Measurements from ENCODE around the gene FAT3. TPM values are rescaled to one million over a fixed set of nuclear protein-coding genes. Genes with fewer than 3 reads are reported as not detected.

The FAT3 gene
- total RNA-seq, 1 experiment from 2014 or later, result 0.02 TPM

GRCh38 chr11:92227959-92228935, 3.6 kb downstream of the FAT3 start:
- Histone ChIP-seq H3K4me1 (ENCODE audit: control insufficient read depth in 1 of 2, insufficient read depth in 2 of 2, low read length in 2 of 2) (no peaks in the 10 kb centered on the region), H2AFZ (ENCODE audit: low read depth, low read length, poor library complexity, severe bottlenecking) (no peak overlapping the region), H3K4me3 (replicated peaks in 1 of 2; ENCODE audit: low read depth in 1 of 2, low read length in 2 of 2) (no peak overlapping the region), H3K9ac (ENCODE audit: low read length) (no peak overlapping the region), H3K27me3 (ENCODE audit: insufficient read depth, low read length) (no peaks in the 10 kb centered on the region), H4K20me1 (ENCODE audit: insufficient read depth) (no peaks in the 10 kb centered on the region), H3K27ac (ENCODE audit: low read depth, low read length) (no peak overlapping the region), H3K9me3 (ENCODE audit: control insufficient read depth in 1 of 2, insufficient read depth in 1 of 2, low read depth in 1 of 2, low read length in 2 of 2) (no peaks in the 10 kb centered on the region; a peak in 1 of 4 replicates), H3K79me2 (ENCODE audit: insufficient read depth, low read length) (no peaks in the 10 kb centered on the region), H3K36me3 (ENCODE audit: control insufficient read depth in 1 of 2, insufficient read depth in 2 of 2, low read length in 2 of 2) (no peaks in the 10 kb centered on the region), H3K9me2 (ENCODE audit: insufficient read depth) (no peaks in the 10 kb centered on the region), H3K4me2 (ENCODE audit: low read length) (no peak overlapping the region)
- intact Hi-C loops (cut with micrococcal nuclease), result no loop called here
- ATAC-seq (no peak), DNase-seq (ENCODE audit: low read depth, low spot score) (no peak)
- TF ChIP-seq CEBPB (IDR thresholded peaks at IDR 0.05; ENCODE audit: low read depth) (no peak), ZNF274 (IDR thresholded peaks at IDR 0.05; ENCODE audit: low read depth, low read length) (no peak), CTCF (IDR thresholded peaks at IDR 0.05 in 2 of 3, conservative IDR thresholded peaks at IDR 0.05 in 1 of 3; ENCODE audit: borderline replicate concordance in 1 of 3, insufficient read depth in 1 of 3, low read depth in 2 of 3, low read length in 2 of 3) (no peak), ZFX (IDR thresholded peaks at IDR 0.05) (no peak), SP1 (IDR thresholded peaks at IDR 0.05; ENCODE audit: low read depth) (no peak), TCF7L2 (IDR thresholded peaks at IDR 0.05; ENCODE audit: borderline replicate concordance, extremely low read depth, insufficient read depth, insufficient read length) (no peak), SRF (IDR thresholded peaks at IDR 0.05; ENCODE audit: low read depth) (no peak), EZH2 (IDR thresholded peaks at IDR 0.05) (no peak), POLR2AphosphoS5 (IDR thresholded peaks at IDR 0.05; ENCODE audit: low read depth, low read length) (no peak), FOSL1 (IDR thresholded peaks at IDR 0.05; ENCODE audit: low read depth) (no peak), POLR2A (IDR thresholded peaks at IDR 0.05; ENCODE audit: borderline replicate concordance, extremely low read depth, insufficient read depth, insufficient read length) (no peak), JUND (IDR thresholded peaks at IDR 0.05) (no peak), YY1 (IDR thresholded peaks at IDR 0.05; ENCODE audit: extremely low read depth, insufficient replicate concordance, low read depth, low read length) (no peak), CBX3 (IDR thresholded peaks at IDR 0.05; ENCODE audit: low read depth) (no peak), ATF3 (IDR thresholded peaks at IDR 0.05) (no peak), EZH2phosphoT487 (IDR thresholded peaks at IDR 0.05; ENCODE audit: borderline replicate concordance) (no peak), ZBTB33 (IDR thresholded peaks at IDR 0.05; ENCODE audit: extremely low read depth, insufficient replicate concordance, low read length) (no peak), SIN3A (IDR thresholded peaks at IDR 0.05; ENCODE audit: low read depth) (no peak), REST (IDR thresholded peaks at IDR 0.05; ENCODE audit: low read depth) (no peak)
- ChIA-PET RAD21 (ENCODE audit: low non-redundant PET in 1 of 2, low total read pairs in 2 of 2, uncharacterized antibody in 2 of 2, unreplicated experiment in 2 of 2) (no interaction called here), POLR2A (no interaction called here), CTCF (no interaction called here)
- BruUV-seq (replicated peaks), result no TSS peak
